HL-60 (cell line): ENCODE results near the gene PTK7.

Source experiments
- POLR2AphosphoS5 ChIP-seq: IDR thresholded peaks from 2 replicates; pipeline ENCODE4 v1.6.1; 2012; ENCODE audit warnings: low read depth
- TF ChIP-seq, protein P1 (sequence below): IDR thresholded peaks from one replicate; pipeline ENCODE4 v1.5.1; 2011; ENCODE audit warnings: low read length, control low read depth, inconsistent platforms; ENCODE audit not compliant: insufficient read depth

DNA sequence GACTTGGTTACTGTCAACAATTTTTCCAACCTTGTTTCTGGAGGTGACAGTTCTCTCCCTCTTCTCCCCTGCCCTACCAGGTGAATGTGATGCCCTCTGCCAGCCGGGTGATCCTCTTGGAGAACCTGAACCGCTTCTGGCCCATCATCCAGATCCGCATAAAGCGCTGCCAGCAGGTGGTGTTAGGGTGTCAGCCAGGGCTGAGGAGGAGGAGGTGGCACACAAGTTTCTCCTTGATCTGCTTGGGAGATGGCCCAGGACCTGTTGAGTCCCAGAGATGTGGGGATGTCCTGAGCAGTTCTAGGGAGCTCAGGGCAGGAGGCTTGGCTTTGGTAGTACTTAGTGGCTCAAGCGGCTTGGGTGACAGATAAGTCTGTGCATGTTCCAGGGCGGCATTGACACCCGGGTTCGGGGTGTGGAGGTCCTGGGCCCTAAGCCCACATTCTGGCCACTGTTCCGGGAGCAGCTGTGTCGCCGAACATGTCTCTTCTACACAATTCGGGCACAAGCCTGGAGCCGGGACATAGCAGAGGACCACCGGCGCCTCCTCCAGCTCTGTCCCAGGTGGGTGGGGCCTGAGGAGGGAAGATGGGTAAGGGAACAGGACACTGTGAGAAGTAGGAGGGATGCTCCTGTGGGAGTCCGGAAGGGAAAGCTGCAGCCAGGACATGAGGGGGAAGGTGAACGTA is 127.1 kb downstream of the PTK7 start:
- TF ChIP-seq, protein P1, sequence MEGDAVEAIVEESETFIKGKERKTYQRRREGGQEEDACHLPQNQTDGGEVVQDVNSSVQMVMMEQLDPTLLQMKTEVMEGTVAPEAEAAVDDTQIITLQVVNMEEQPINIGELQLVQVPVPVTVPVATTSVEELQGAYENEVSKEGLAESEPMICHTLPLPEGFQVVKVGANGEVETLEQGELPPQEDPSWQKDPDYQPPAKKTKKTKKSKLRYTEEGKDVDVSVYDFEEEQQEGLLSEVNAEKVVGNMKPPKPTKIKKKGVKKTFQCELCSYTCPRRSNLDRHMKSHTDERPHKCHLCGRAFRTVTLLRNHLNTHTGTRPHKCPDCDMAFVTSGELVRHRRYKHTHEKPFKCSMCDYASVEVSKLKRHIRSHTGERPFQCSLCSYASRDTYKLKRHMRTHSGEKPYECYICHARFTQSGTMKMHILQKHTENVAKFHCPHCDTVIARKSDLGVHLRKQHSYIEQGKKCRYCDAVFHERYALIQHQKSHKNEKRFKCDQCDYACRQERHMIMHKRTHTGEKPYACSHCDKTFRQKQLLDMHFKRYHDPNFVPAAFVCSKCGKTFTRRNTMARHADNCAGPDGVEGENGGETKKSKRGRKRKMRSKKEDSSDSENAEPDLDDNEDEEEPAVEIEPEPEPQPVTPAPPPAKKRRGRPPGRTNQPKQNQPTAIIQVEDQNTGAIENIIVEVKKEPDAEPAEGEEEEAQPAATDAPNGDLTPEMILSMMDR, result no peak
- TF ChIP-seq POLR2AphosphoS5, result no peak; the same call in 1 of the 2 replicates
